Left ventricle myocardium superior (tissue), 1 donor: Measurements from ENCODE around the gene B3GALT6. TPM values are rescaled to one million over a fixed set of nuclear protein-coding genes. Genes with fewer than 3 reads are reported as not detected.
"Not testable (repeated sequence)": the region's sequence is repeated elsewhere in the genome, so short reads cannot be mapped to it uniquely, and the experiment has no call there.

Experiments used
- ATAC-seq: fragments of 200-7000 bp; cut with Tn5 transposase; one replicate; pipeline ENCODE4 v1.9.1; 2020; ENCODE audit warnings: mild to moderate bottlenecking, moderate library complexity
- DNase-seq: peaks from one replicate; pipeline ENCODE4 v3.0.0-alpha.2; 2020
- intact Hi-C: fragments of 100-400 bp; cut with micrococcal nuclease; formaldehyde crosslinking; loops from one replicate; pipeline ENCODE4 v1.11.0; 2022
- total RNA-seq: library from RNA; stranded (reverse); fragmentation: NEBNext Ultra II Directional; extraction: Animal tissue kit (Norgen Biotek cat#: 25700); gene quantifications from one replicate; pipeline ENCODE4 v1.2.1, GENCODE V29; 2021
- donor health status: DM: no; HTN: yes; CAD: no; lungs with severe emphysema.

The B3GALT6 gene
- total RNA-seq, 1 donor from 2014 or later = 7.5 TPM

DNA sequence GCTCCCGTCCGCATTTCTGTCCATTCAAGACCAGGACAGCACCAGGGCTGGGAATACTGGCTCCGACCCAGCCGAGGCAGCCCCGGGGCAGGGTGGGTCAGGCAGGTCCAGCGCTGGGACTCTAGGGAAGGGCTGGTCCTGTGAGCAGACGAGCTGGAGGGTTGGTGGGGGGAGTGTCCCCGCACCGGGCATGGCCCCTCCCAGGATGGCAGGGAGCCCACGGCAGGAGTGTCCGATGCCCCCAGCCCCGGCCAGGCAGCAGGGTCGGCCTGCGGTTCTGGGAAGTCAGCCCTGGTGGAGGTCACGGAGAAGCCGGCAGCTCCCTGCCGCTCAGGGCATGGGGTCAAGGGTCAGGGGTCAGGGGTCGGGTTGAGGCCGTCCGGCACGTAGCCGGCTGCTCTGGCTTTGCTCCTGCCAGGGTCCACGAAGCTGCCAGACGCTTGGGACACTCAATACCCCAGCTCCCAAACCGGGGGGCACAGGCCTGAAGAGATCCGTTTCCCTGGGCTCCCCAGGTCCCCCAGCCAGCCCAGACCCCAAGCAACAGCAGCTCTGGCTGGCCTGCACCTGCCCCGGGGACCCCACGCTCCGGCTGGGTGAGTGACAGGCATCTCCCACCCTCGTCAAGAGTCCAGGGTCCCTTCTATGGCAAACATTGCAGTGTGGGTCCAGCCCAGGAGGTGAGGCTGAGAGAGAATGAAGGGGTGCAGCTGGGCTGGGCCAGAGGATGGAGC, 7.7 kb downstream of the B3GALT6 start:
- intact Hi-C loops = no loop called here
- DNase-seq (no peak), ATAC-seq (no peak)

DNA sequence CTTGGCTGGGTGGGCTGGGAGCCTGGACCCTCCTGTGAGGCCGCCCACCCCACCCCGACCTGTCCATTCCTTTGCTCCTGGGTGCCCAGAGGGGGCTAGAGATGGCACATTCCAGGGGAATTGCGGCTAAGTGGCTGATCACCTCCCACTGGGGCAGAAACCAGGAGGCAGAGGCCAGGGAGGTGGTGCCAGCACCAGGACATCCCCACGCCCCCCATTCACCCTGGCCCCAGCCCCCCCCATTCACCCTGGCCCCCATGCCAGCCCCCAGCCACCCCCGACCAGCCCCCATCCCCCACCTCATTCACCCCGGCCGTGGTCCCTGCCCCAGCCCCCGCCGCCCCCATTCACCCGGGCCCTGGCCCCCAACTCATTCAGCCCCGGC, 8.3 kb downstream of the B3GALT6 start:
- ATAC-seq = no peak
- no peak for DNase-seq
- intact Hi-C loops = no loop called here

- intact Hi-C loops = no loop called here
- no peak for DNase-seq
- ATAC-seq = no peak
These were observed 9.0 kb downstream of the B3GALT6 start for GRCh38 chr1:1240822-1241587.

- no peak for ATAC-seq
- no peak for DNase-seq
- intact Hi-C loops = no loop called here
These were observed 9.7 kb downstream of the B3GALT6 start for GRCh38 chr1:1241588-1242219.

- intact Hi-C loops = no loop called here
- DNase-seq (no peak), ATAC-seq (no peak)
These were observed 10.6 kb downstream of the B3GALT6 start for GRCh38 chr1:1242461-1243265.

GRCh38 chr1:1243266-1243660, 11.2 kb downstream of the B3GALT6 start:
- DNase-seq (no peak), ATAC-seq (no peak)
- intact Hi-C loops = no loop called here

- intact Hi-C loops = no loop called here
- ATAC-seq (no peak), DNase-seq (no peak)
These were observed 11.8 kb downstream of the B3GALT6 start for GRCh38 chr1:1243807-1244191.

- DNase-seq = no peak
- no peak for ATAC-seq
- intact Hi-C loops = no loop called here
These were observed 12.3 kb downstream of the B3GALT6 start for GRCh38 chr1:1244192-1244811.

DNA sequence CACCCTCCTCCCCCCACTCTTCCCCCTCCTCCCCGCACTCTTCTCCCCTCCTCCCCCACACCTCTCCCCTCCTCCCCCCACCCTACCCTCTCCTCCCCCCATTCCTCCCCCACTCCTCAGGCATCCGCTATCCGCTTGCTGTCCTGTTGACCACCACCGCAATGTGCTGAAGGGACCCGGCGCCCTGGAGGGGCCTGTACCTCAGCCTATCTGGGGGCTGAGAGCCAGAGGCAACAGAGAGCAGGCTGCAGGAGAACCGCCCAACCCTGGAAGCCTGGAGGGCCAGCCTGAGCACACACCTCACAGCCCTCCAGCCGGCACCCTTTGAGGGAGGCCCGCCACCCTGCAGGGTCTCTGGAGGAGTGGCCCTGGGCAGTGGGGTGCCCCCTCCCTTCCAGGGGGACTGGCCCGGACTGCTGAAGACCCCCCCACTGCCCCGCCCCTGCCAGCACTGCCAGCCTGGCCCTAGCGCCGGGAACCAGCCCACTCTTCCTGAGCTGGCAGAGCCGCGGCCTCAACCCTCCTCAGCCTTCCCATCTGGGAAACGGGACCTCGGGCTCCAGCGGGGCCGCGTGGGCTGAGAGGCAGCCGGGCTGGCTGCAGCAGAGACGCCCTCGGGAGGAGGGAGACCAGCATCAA, 13.3 kb downstream of the B3GALT6 start:
- no peak for DNase-seq
- no peak for ATAC-seq
- intact Hi-C loops = no loop called here

DNA sequence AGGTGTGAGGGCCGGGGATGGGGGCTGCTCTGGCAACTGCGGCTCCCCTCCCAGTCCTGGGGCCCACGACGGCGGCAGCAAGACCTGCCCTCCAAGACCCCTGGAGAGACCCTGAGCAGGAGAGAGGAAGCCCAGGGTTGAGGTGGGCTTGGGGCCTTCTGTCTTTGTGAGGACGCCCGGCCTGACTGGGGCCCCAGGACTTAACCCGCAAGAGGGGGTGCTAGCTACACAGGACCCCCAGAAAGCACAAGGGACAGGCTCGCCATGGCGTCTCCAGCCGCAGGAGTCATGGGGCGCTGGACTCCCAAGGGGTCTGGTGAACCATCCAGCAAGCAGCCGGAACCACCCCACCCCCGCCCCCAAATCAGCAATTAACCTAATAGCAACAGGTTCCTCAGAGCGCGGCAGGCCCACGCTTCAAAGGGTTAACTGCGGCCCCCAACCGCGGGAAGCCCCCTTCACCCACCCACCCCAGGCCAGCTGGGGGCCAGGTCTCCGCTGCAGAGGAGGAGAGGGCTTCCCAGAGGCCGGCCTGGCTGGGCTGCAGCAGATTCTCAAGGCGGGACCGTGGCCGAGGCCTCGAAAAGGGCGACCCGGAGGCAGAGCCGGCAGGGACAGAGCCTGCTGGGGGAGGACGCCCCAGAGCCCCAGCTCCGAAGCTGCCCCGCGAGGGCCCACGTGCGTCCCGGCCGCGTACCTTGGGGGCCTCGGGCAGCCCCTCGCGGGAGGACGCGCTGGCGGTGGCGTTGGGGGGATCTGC, 14.0 kb downstream of the B3GALT6 start:
- no peak for DNase-seq
- intact Hi-C loops = no loop called here
- no peak for ATAC-seq

DNA sequence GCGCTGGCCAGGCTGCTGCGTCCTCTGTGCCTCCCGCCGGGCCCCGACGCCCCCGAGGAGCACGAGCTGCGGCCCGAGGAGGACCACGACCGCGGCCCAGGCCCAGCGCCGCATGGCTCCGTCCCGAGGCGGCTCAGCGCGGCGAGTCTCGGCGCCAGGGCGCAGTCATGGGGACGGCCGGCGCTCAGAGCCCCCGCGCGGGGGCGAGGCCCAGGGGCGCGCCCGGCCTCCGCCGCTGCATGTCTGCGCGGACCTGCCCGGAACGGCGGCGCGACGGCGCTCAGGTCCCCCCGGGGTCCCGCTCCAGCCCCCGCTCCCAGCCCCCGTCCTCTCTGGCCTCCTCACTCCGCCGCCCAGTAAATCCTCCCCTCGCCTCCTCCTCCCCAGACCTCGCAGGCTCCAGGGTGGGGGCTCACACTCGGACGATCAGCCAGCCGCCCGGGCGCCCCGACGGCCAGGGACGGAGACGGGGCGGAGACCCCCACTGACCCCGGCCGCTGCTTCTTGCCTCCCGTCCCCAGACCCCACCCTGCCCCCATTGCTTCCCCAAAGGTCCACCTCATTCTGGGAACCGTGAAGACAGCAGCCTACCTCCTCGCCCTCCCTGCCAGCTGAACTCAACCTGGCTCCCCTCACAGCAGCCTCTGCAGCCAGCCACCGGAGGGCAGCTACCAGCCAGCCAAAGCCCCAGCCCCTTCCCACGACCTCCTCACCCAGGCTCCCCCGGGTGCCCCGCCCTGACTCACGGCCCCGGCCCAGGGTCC, 14.7 kb downstream of the B3GALT6 start, which contains the start of gene C1QTNF12:
Gene C1QTNF12 (minus strand): TSS at position 146 of the 764 bp plus-strand sequence. CDS start 32 bp downstream, at position 114.
- DNase-seq = no peak
- intact Hi-C loops = no loop called here
- ATAC-seq = no peak

- DNase-seq (no peak), ATAC-seq (no peak)
- intact Hi-C loops = no loop called here
These were observed 15.4 kb downstream of the B3GALT6 start for GRCh38 chr1:1247341-1247913.

- DNase-seq, intact Hi-C loops, ATAC-seq: not testable (repeated sequence)
These were observed 16.2 kb downstream of the B3GALT6 start for GRCh38 chr1:1248009-1248913.

- intact Hi-C loops = no loop called here
- DNase-seq = no peak
- no peak for ATAC-seq
These were observed 18.8 kb downstream of the B3GALT6 start for GRCh38 chr1:1250786-1251284.

DNA sequence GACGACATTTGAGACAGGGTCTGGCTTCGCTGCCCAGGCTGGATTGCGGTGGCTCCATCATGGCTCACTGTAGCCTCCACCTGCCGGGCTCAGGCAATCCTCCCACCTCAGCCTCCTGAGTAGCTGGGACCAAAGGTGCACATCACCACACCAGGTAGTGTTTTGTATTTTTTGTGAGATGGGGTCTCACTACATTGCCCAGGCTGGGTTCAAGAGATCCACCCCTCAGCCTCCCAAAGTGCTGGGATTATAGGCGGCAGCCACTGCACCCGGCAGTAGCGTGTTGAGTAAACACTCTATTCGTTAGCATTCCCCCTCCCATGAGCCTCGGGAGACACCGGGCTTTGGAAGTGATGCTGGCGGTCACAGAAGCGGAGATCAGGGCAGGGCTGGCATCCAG, 21.3 kb downstream of the B3GALT6 start:
- ATAC-seq (no peak), DNase-seq (no peak)
- intact Hi-C loops = no loop called here
